ENCODE data around the gene USH1C.

The USH1C gene

DNA sequence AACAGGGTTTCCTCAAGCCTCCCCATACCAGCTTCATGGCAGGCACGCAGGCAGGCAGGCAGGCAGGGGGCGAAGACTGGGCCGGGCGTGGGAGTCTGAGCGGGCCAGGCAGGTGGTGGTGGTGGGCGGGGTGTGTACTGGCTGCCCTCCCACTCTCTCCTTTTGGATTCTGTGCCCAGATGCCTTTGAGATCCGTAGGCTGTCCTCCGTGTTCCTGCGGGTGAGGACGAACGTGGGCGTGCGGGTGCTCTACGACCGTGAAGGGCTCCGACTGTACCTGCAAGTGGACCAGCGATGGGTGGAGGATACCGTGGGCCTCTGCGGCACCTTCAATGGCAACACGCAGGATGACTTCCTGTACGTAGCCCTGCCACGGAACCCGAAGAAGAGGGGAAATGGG, 25.8 kb upstream of the USH1C start:
- Histone ChIP-seq H3K4me1 (ENCODE audit: control insufficient read depth, insufficient read depth, low read length, poor library complexity, severe bottlenecking) (no peaks in the 10 kb centered on the region), H3K36me3 (ENCODE audit: control insufficient read depth, insufficient read depth, low read length) (no peaks in the 10 kb centered on the region), H3K4me3 (ENCODE audit: extremely low read depth, insufficient read depth, low read length, poor library complexity, severe bottlenecking) (no peak overlapping the region), H3K9me3 (ENCODE audit: control insufficient read depth, low read length) (no peaks in the 10 kb centered on the region), H3K27ac (ENCODE audit: low read depth, low read length, severe bottlenecking) (no peak overlapping the region)
- 89% methylated on average over 20 of the region's 23 CpGs for WGBS, 2 experiments (ENCODE audit: insufficient coverage in 2 of 2)

DNA sequence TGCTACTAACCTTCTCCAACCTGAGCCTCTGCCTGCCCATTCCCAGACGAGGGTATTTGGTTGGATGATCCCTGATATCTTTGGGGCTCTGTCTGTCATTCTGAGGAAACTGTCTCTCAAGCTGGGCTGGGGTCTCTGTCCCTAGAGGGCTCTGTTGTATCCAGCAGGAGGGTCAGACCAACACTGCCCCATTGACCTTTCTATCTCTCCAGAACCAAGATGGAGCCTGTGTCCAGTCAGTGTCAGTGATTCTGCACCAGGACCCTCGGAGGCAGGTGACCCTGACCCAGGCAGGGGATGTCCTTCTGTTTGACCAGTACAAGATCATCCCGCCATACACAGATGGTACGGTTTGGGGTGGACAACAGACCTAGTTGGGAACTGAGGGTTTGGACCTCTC, 24.7 kb upstream of the USH1C start:
- WGBS, 2 experiments (ENCODE audit: insufficient coverage in 2 of 2), result 88 to 90% methylated on average over 3 to 4 of the region's 4 CpGs
- Histone ChIP-seq H3K4me3 (ENCODE audit: extremely low read depth, insufficient read depth, low read length, poor library complexity, severe bottlenecking) (no peak overlapping the region), H3K27ac (ENCODE audit: low read depth, low read length, severe bottlenecking) (no peak overlapping the region)

DNA sequence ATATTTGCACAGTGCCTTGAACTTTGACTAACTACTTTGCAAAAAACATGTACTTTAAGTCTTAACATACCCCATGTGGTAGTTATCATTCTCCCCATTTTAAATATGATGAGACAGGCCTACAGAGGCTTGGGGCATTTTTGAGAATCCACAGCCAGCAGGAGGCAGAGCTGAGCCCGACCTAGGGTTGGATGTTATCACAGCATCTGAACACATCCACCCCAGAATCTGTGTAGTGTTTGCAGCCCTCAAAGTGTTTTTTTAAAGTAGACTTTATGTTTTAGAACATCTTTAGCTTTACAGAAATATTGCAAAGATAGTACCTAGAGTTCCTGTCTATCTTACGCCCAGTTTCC, 20.4 kb upstream of the USH1C start:
- no peaks in the 10 kb centered on the region for H3K9me3 ChIP-seq (ENCODE audit: control insufficient read depth, low read length)
- no peak overlapping the region for H3K4me3 ChIP-seq (ENCODE audit: extremely low read depth, insufficient read depth, low read length, poor library complexity, severe bottlenecking)
- no peaks in the 10 kb centered on the region for H3K36me3 ChIP-seq (ENCODE audit: control insufficient read depth, insufficient read depth, low read length)
- no peaks in the 10 kb centered on the region for H3K4me1 ChIP-seq (ENCODE audit: control insufficient read depth, insufficient read depth, low read length, poor library complexity, severe bottlenecking)
- no peak overlapping the region for H3K27ac ChIP-seq (ENCODE audit: low read depth, low read length, severe bottlenecking)
- WGBS, 2 experiments (ENCODE audit: insufficient coverage in 2 of 2), result no CpG with 5 or more reads among the region's 2 CpGs

More for the DNA sequence above, 24.7 kb upstream of the USH1C start:
- Histone ChIP-seq H3K36me3 (ENCODE audit: control insufficient read depth, insufficient read depth, low read length) (no peaks in the 10 kb centered on the region), H3K9me3 (ENCODE audit: control insufficient read depth, low read length) (no peaks in the 10 kb centered on the region), H3K4me1 (ENCODE audit: control insufficient read depth, insufficient read depth, low read length, poor library complexity, severe bottlenecking) (no peaks in the 10 kb centered on the region)

DNA sequence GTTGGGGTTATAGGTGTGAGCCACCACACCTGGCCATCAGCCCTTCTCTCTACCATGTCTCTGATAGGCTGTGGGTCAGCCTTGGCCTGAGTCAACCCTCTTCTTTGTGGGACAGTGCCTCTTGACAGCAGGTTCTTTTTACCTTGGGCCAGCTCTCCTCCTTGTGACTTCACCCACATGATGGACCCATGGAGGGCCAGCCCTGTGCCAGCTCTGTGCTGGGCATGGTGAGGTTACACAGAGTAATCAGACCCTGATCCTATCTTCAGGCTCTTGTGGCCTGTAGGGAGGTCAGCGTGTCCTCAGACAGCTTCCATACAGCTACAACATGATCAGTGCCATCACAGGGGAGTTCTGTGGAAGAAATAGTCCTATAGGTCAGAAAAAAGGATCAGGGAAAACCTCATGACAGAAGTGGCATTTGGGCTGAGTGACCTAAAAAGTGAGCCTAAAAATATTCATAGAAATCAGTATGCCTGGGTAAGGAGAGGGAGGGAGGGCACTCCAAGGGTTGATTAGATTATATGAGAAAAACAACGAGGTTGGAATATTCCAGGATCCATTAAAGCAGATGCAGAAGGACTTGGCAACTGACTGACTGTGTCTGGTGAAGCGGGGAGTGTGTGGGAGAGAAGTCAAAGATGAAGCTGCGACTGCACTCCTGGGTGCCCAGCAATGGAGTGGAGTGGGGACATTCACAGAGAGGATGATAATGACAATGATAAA, 19.9 kb upstream of the USH1C start:
- no peak overlapping the region for H3K4me3 ChIP-seq (ENCODE audit: extremely low read depth, insufficient read depth, low read length, poor library complexity, severe bottlenecking)
- H3K36me3 ChIP-seq (ENCODE audit: control insufficient read depth, insufficient read depth, low read length), result no peaks in the 10 kb centered on the region
- H3K27ac ChIP-seq (ENCODE audit: low read depth, low read length, severe bottlenecking), result no peak overlapping the region
- H3K9me3 ChIP-seq (ENCODE audit: control insufficient read depth, low read length), result no peaks in the 10 kb centered on the region
- H3K4me1 ChIP-seq (ENCODE audit: control insufficient read depth, insufficient read depth, low read length, poor library complexity, severe bottlenecking), result no peaks in the 10 kb centered on the region
- WGBS, 2 experiments (ENCODE audit: insufficient coverage in 2 of 2), result 77 to 93% methylated on average over 3 of the region's 4 CpGs

DNA sequence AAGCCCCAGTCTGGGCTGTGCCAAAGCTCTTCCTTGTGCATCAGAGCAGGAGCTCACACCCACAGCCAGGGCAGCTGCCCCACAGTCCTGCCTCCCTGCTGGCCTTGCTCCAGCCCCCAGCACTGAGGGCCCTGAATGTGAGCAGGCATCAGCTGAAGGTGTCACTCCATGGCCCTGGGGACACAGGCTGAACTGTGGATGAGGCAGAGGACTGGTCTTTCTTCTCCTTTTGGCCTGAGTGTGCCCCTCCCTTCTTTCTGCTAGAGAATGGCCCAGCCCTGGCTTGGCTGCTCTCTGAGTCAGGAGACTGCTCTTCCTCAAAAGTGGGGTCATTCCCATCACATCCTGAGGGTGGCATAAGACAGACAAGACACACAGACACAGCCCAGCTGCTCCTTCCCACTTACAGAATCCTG, 19.0 kb upstream of the USH1C start:
- H3K9me3 ChIP-seq (ENCODE audit: control insufficient read depth, low read length), result no peaks in the 10 kb centered on the region
- no peaks in the 10 kb centered on the region for H3K36me3 ChIP-seq (ENCODE audit: control insufficient read depth, insufficient read depth, low read length)
- no peak overlapping the region for H3K4me3 ChIP-seq (ENCODE audit: extremely low read depth, insufficient read depth, low read length, poor library complexity, severe bottlenecking)
- H3K27ac ChIP-seq (ENCODE audit: low read depth, low read length, severe bottlenecking), result no peak overlapping the region
- no peaks in the 10 kb centered on the region for H3K4me1 ChIP-seq (ENCODE audit: control insufficient read depth, insufficient read depth, low read length, poor library complexity, severe bottlenecking)

DNA sequence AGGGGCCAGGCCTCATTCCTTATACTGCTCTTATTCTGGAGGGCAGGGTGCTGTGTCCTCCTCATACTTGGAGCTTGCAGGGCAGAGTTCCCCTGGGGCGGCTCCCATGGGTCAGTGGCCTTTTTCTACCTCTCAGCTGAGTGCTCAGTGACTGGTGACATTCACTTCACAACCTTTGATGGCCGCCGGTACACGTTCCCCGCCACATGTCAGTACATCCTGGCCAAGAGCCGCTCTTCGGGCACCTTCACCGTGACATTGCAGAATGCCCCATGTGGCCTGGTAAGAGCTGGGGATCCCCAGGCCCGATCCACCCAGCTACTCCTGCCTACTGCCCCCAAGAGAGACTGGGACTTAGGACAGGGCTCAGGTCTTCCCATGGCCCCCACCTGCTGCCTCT, 17.3 kb upstream of the USH1C start:
- no peaks in the 10 kb centered on the region for H3K4me1 ChIP-seq (ENCODE audit: control insufficient read depth, insufficient read depth, low read length, poor library complexity, severe bottlenecking)
- no peak overlapping the region for H3K27ac ChIP-seq (ENCODE audit: low read depth, low read length, severe bottlenecking)
- no peaks in the 10 kb centered on the region for H3K9me3 ChIP-seq (ENCODE audit: control insufficient read depth, low read length)
- WGBS, 2 experiments (ENCODE audit: insufficient coverage in 2 of 2), result 95 to 98% methylated on average over 9 of the region's 9 CpGs
- H3K4me3 ChIP-seq (ENCODE audit: extremely low read depth, insufficient read depth, low read length, poor library complexity, severe bottlenecking), result no peak overlapping the region
- no peaks in the 10 kb centered on the region for H3K36me3 ChIP-seq (ENCODE audit: control insufficient read depth, insufficient read depth, low read length)

DNA sequence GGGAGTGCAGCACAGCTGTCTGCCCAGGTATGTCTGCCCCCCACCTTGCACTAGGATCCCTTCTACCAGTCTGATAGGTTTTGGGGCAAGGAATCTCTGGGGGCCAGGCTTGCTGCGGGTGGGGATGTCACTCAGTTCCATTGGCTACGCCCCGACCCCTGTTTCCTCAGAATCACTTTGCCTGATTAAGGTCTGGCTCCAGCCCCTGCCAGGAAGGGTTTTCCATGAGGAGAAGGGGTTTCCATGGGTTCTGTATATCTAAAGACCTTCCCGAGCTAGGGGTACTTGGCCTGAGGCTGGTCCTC, 16.8 kb upstream of the USH1C start:
- Histone ChIP-seq H3K4me3 (ENCODE audit: extremely low read depth, insufficient read depth, low read length, poor library complexity, severe bottlenecking) (no peak overlapping the region), H3K36me3 (ENCODE audit: control insufficient read depth, insufficient read depth, low read length) (no peaks in the 10 kb centered on the region), H3K9me3 (ENCODE audit: control insufficient read depth, low read length) (no peaks in the 10 kb centered on the region), H3K4me1 (ENCODE audit: control insufficient read depth, insufficient read depth, low read length, poor library complexity, severe bottlenecking) (no peaks in the 10 kb centered on the region), H3K27ac (ENCODE audit: low read depth, low read length, severe bottlenecking) (no peak overlapping the region)
- WGBS, 2 experiments (ENCODE audit: insufficient coverage in 2 of 2), result 95 to 96% methylated on average over 2 to 4 of the region's 4 CpGs

DNA sequence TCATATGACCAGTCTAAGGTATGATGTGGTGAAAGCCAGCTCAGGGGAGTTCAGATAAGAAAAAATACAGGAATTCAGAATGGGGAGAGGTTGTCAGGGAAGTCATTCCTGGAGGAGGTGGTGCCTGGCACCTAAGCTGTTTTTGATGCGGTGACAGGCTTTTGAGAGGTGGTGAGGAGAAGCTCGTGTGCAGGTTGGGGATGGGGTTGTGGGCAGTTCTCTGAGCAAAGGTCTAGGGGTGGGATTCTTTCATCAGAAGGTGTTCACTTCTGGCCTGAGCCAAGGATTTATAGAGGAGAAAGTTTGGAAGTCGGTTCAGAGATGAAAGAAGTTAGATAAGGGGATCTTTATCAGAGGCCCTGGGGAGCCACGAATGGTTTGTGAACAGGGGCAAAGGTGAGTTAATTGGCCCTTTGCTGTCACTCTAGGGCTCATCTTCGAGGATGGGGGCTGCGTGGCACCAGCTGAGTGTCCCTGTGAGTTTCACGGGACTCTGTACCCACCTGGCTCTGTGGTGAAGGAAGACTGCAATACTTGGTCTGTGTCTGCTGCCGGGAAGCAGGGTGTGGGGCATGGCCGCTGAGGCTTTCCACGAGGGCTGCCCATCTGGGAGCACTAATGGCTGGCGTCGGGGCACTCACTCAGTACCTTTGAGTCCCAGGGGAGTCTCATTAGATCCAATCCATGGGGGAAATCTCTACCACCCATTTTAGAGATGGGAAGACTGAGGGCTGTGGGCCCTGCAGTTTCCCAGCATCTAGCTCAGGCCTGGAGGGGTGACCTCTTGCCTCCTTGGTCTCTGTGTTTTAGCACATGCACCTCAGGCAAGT, 16.3 kb upstream of the USH1C start:
- H3K27ac ChIP-seq (ENCODE audit: low read depth, low read length, severe bottlenecking), result no peak overlapping the region
- 72 to 73% methylated on average over 6 to 12 of the region's 12 CpGs for WGBS, 2 experiments (ENCODE audit: insufficient coverage in 2 of 2)

DNA sequence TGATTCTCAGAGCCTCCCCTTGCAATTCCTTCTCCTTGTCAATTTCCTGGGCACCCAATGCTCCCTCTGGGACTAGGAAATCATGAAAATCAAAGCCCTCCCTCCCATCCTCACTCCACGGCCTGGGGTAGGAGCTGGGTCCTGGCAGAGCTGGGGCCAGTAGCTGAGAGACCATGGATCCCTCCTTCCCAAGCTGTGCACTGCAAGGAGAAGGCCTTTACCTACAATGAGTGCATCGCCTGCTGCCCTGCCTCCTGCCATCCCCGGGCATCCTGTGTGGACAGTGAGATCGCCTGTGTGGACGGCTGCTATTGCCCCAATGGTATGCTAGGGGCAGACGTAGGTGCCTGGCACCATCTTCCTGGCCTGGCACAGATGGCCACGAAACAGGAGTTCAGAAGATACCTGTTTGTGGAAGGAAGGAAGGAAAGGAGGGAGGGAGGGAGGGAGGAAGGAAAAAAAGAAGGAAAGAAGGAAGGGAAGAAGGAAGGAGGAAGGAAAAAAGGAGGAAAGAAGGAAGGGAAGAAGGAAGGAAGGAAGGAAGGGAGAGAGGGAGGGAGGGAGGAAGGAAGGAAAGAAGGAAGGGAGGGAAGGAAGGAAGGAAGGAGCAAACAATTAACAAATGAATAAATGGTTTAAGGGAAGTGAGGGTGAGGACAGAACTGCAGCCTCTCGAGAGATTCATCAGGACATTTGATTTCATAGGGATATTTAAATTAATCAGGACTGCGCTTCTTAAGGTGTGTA, 15.3 kb upstream of the USH1C start:
- WGBS, 2 experiments (ENCODE audit: insufficient coverage in 2 of 2), result 87 to 95% methylated on average over 6 to 8 of the region's 9 CpGs
- no peak overlapping the region for H3K27ac ChIP-seq (ENCODE audit: low read depth, low read length, severe bottlenecking)
- no peaks in the 10 kb centered on the region for H3K9me3 ChIP-seq (ENCODE audit: control insufficient read depth, low read length)
- no peaks in the 10 kb centered on the region for H3K36me3 ChIP-seq (ENCODE audit: control insufficient read depth, insufficient read depth, low read length)
- H3K4me1 ChIP-seq (ENCODE audit: control insufficient read depth, insufficient read depth, low read length, poor library complexity, severe bottlenecking), result no peaks in the 10 kb centered on the region
- H3K4me3 ChIP-seq (ENCODE audit: extremely low read depth, insufficient read depth, low read length, poor library complexity, severe bottlenecking), result no peak overlapping the region

More for the DNA sequence above, 16.3 kb upstream of the USH1C start:
- Histone ChIP-seq H3K4me3 (ENCODE audit: extremely low read depth, insufficient read depth, low read length, poor library complexity, severe bottlenecking) (no peak overlapping the region), H3K9me3 (ENCODE audit: control insufficient read depth, low read length) (no peaks in the 10 kb centered on the region), H3K36me3 (ENCODE audit: control insufficient read depth, insufficient read depth, low read length) (no peaks in the 10 kb centered on the region), H3K4me1 (ENCODE audit: control insufficient read depth, insufficient read depth, low read length, poor library complexity, severe bottlenecking) (no peaks in the 10 kb centered on the region)

DNA sequence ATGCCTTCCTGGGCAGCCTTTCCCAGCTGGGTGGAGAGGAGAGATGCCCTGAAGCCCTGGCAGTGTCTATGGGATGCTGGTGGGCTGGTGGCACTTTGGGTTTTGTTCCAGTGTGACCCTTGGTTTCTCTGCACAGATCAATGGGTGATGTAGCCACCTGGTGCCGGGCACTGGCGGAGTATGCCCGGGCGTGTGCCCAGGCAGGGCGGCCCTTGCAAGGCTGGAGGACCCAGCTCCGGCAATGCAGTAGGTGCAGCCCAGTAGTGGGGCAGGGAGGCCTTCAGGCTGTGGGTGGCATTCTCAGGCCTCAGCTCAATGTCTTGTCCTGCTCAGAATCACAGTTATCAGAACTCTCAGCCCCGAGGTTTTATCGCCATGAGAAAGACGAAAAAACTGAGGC, 14.7 kb upstream of the USH1C start:
- Histone ChIP-seq H3K9me3 (ENCODE audit: control insufficient read depth, low read length) (no peaks in the 10 kb centered on the region), H3K27ac (ENCODE audit: low read depth, low read length, severe bottlenecking) (no peak overlapping the region), H3K36me3 (ENCODE audit: control insufficient read depth, insufficient read depth, low read length) (no peaks in the 10 kb centered on the region), H3K4me1 (ENCODE audit: control insufficient read depth, insufficient read depth, low read length, poor library complexity, severe bottlenecking) (no peaks in the 10 kb centered on the region), H3K4me3 (ENCODE audit: extremely low read depth, insufficient read depth, low read length, poor library complexity, severe bottlenecking) (no peak overlapping the region)
- 90 to 95% methylated on average over 9 of the region's 9 CpGs for WGBS, 2 experiments (ENCODE audit: insufficient coverage in 2 of 2)
